H9 (cell line): ENCODE results near the gene SHE. TPM values are rescaled to one million over a fixed set of nuclear protein-coding genes. Genes with fewer than 3 reads are reported as not detected.
A peak's percentile ranks its signal among the peaks of the same experiment; 100 is the strongest.

Source experiments
- DNase-seq: peaks from one replicate; pipeline ENCODE4 v3.0.0-alpha.2; 2017
- H2AFZ ChIP-seq: one replicate; pipeline ENCODE4 v1.6.1; 2013; ENCODE audit warnings: mild to moderate bottlenecking, low read length, control low read depth, moderate library complexity
- H2AK5ac ChIP-seq: 2 replicates; pipeline ENCODE4 v1.6.1; 2013; ENCODE audit warnings: low read length, control low read depth, mixed read lengths; ENCODE audit not compliant: insufficient read length
- H2BK120ac ChIP-seq: one replicate; pipeline ENCODE4 v1.6.1; 2013; ENCODE audit warnings: low read depth, mild to moderate bottlenecking, low read length, control low read depth, inconsistent platforms; ENCODE audit not compliant: poor library complexity, severe bottlenecking
- H2BK12ac ChIP-seq: 2 replicates; pipeline ENCODE4 v1.6.1; 2013; ENCODE audit warnings: low read length, control low read depth, mixed read lengths, low read depth; ENCODE audit not compliant: insufficient read length
- H2BK15ac ChIP-seq: 2 replicates; pipeline ENCODE4 v1.6.1; 2013; ENCODE audit warnings: low read depth, low read length, control low read depth
- H2BK20ac ChIP-seq: one replicate; pipeline ENCODE4 v1.6.1; 2013; ENCODE audit warnings: low read depth, mild to moderate bottlenecking, low read length, control low read depth, inconsistent platforms; ENCODE audit not compliant: poor library complexity, severe bottlenecking
- H2BK5ac ChIP-seq: 2 replicates; pipeline ENCODE4 v1.6.1; 2013; ENCODE audit warnings: low read length, control low read depth, mixed read lengths; ENCODE audit not compliant: insufficient read length
- H3K14ac ChIP-seq: 2 replicates; pipeline ENCODE4 v1.6.1; 2013; ENCODE audit warnings: low read length, control low read depth; ENCODE audit not compliant: insufficient read depth
- H3K18ac ChIP-seq: 2 replicates; pipeline ENCODE4 v1.6.1; 2013; ENCODE audit warnings: low read depth, mild to moderate bottlenecking, mixed read lengths, low read length, control low read depth; ENCODE audit not compliant: insufficient read length
- H3K23ac ChIP-seq: 2 replicates; pipeline ENCODE4 v1.6.1; 2013; ENCODE audit warnings: low read length, control low read depth, mixed read lengths, low read depth; ENCODE audit not compliant: insufficient read length
- H3K23me2 ChIP-seq: 2 replicates; pipeline ENCODE4 v1.6.1; 2013; ENCODE audit warnings: low read depth, mild to moderate bottlenecking, mixed read lengths, low read length, control low read depth; ENCODE audit not compliant: insufficient read length, poor library complexity, severe bottlenecking
- H3K27ac ChIP-seq: 2 replicates; pipeline ENCODE4 v1.5.1; 2013; ENCODE audit warnings: low read length, control low read depth, mixed read lengths, low read depth; ENCODE audit not compliant: insufficient read length
- H3K27me3 ChIP-seq: 2 replicates; pipeline ENCODE4 v1.6.1; 2013; ENCODE audit warnings: low read length, control low read depth, inconsistent platforms; ENCODE audit not compliant: insufficient read depth
- H3K4ac ChIP-seq: 2 replicates; pipeline ENCODE4 v1.6.1; 2013; ENCODE audit warnings: low read depth, mild to moderate bottlenecking, control low read depth, inconsistent platforms, low read length, moderate library complexity
- H3K4me1 ChIP-seq: 2 replicates; pipeline ENCODE4 v1.6.1; 2013; ENCODE audit warnings: low read length, control low read depth, inconsistent platforms; ENCODE audit not compliant: insufficient read depth
- H3K4me2 ChIP-seq: 2 replicates; pipeline ENCODE4 v1.6.1; 2013; ENCODE audit warnings: low read length, control low read depth, mixed read lengths; ENCODE audit not compliant: insufficient read length, insufficient read depth
- H3K56ac ChIP-seq: 2 replicates; pipeline ENCODE4 v1.6.1; 2013; ENCODE audit warnings: low read depth, mild to moderate bottlenecking, mixed read lengths, low read length, control low read depth; ENCODE audit not compliant: insufficient read length
- H3K79me1 ChIP-seq: 2 replicates; pipeline ENCODE4 v1.6.1; 2013; ENCODE audit warnings: low read depth, mild to moderate bottlenecking, moderate library complexity, low read length, control low read depth, inconsistent platforms; ENCODE audit not compliant: insufficient read depth, poor library complexity, severe bottlenecking
- H3K79me2 ChIP-seq: 2 replicates; pipeline ENCODE4 v1.6.1; 2013; ENCODE audit warnings: low read length, control low read depth, inconsistent platforms; ENCODE audit not compliant: insufficient read depth
- H3K9ac ChIP-seq: 2 replicates; pipeline ENCODE4 v1.6.1; 2013; ENCODE audit warnings: low read length, control low read depth, mixed read lengths; ENCODE audit not compliant: insufficient read length; ENCODE audit errors: extremely low read depth
- H3K9me3 ChIP-seq: one replicate; pipeline ENCODE4 v1.6.1; 2013; ENCODE audit warnings: low read depth, low read length, inconsistent platforms; ENCODE audit not compliant: control insufficient read depth
- H3T11ph ChIP-seq: one replicate; pipeline ENCODE4 v1.6.1; 2013; ENCODE audit warnings: mild to moderate bottlenecking, low read length, control low read depth, inconsistent platforms
- H4K20me1 ChIP-seq: one replicate; pipeline ENCODE4 v1.6.1; 2013; ENCODE audit not compliant: control insufficient read depth, insufficient read length, insufficient read depth
- H4K5ac ChIP-seq: 2 replicates; pipeline ENCODE4 v1.6.1; 2013; ENCODE audit warnings: low read depth, mild to moderate bottlenecking, mixed read lengths, low read length, control low read depth; ENCODE audit not compliant: insufficient read length
- H4K8ac ChIP-seq: replicated peaks from 2 replicates; pipeline ENCODE4 v1.6.1; 2013; ENCODE audit warnings: low read length, control low read depth, mixed read lengths, low read depth; ENCODE audit not compliant: insufficient read length
- H4K91ac ChIP-seq: 2 replicates; pipeline ENCODE4 v1.6.1; 2013; ENCODE audit warnings: low read depth, mild to moderate bottlenecking, moderate library complexity, mixed read lengths, low read length, control low read depth; ENCODE audit not compliant: insufficient read length
- H3K27ac Mint-ChIP-seq, 3 experiments: 2 replicates in 2 of 3; 3 replicates in 1 of 3; pipeline ENCODE4 v1.8.0; 2020 to 2021; ENCODE audit warnings: mixed read lengths in 3 of 3, mild to moderate bottlenecking in 1 of 3, moderate library complexity in 1 of 3
- H3K27me3 Mint-ChIP-seq: 2 replicates; pipeline ENCODE4 v1.8.0; 2021; ENCODE audit warnings: low read depth, mild to moderate bottlenecking, moderate library complexity, mixed read lengths
- H3K36me3 Mint-ChIP-seq, 3 experiments: 2 replicates in 2 of 3; 3 replicates in 1 of 3; pipeline ENCODE4 v1.8.0; 2020 to 2021; ENCODE audit warnings: low read depth in 3 of 3, mixed read lengths in 3 of 3; ENCODE audit not compliant: insufficient read depth in 1 of 3
- H3K4me1 Mint-ChIP-seq, 2 experiments: 2 replicates each; pipeline ENCODE4 v1.8.0; 2020; ENCODE audit warnings: mixed read lengths in 2 of 2
- H3K4me3 Mint-ChIP-seq, 2 experiments: 2 replicates in 1 of 2; 3 replicates in 1 of 2; pipeline ENCODE4 v1.8.0; 2020 to 2021; ENCODE audit warnings: mild to moderate bottlenecking in 2 of 2, mixed read lengths in 2 of 2, moderate library complexity in 1 of 2
- H3K9me3 Mint-ChIP-seq, 2 experiments: 2 replicates in 1 of 2; 3 replicates in 1 of 2; pipeline ENCODE4 v1.8.0; 2020; ENCODE audit warnings: mild to moderate bottlenecking in 2 of 2, mixed read lengths in 2 of 2, moderate library complexity in 1 of 2
- CTCF ChIP-seq: fragments of 200-600 bp; sonication (generic); conservative IDR thresholded peaks from 3 replicates; pipeline ENCODE4 v1.8.0; 2021; ENCODE audit warnings: antibody characterized with exemption, mild to moderate bottlenecking
- WGBS: extraction: QIAGEN DNeasy Blood & Tissue Kit; methylation state at CpG from one replicate; pipeline ENCODE4 v1.1.7; 2013; ENCODE audit warnings: missing lambda C conversion rate, low lambda C conversion rate, mixed read lengths; ENCODE audit not compliant: insufficient read length; ENCODE audit errors: extremely low coverage; 5-methylcytosine and 5-hydroxymethylcytosine counted together
- total RNA-seq: library from RNA; stranded (reverse); gene quantifications from 2 replicates; pipeline ENCODE4 v1.2.1, GENCODE V29; 2021

SHE gene
- total RNA-seq, 1 experiment from 2014 or later: 0.48 TPM

DNA sequence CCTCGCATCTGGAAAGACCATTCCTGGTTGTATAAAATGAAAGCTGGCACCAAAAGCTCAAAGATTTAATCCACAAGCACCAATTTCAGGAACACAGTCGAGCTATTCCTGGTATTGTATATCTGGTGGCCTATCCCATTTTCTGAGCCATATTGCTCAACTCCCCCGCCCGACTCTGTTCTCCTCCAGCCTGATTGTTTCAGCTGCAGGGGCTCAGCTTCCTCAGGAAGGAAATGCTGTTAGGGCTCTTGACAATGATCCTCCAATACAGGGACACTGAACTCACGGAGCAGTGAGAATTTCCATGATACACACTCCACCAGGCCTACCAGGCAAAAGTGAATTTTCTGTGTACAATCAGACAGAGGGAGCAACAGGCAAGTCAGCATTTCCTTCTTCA, 17.1 kb downstream of the SHE start:
- H2BK5ac ChIP-seq: no peak overlapping the region
- no peaks in the 10 kb centered on the region for H3K27me3 ChIP-seq
- H4K5ac ChIP-seq: no peak overlapping the region
- H3K79me1 ChIP-seq: no peaks in the 10 kb centered on the region
- no CpG with 5 or more reads among the region's 5 CpGs for WGBS
- H3K4me3 Mint-ChIP-seq: no peak overlapping the region
- no peaks in the 10 kb centered on the region for H3K23me2 ChIP-seq
- H2AK5ac ChIP-seq: no peak overlapping the region
- H2AFZ ChIP-seq: no peak overlapping the region
- H3K14ac ChIP-seq: no peak overlapping the region
- no peaks in the 10 kb centered on the region for H3K79me2 ChIP-seq
- H3K56ac ChIP-seq: no peak overlapping the region
- no peaks in the 10 kb centered on the region for H3K9me3 Mint-ChIP-seq
- peak overlapping the region in 1 of 3 experiments; percentile 64; a peak in 1 of 7 replicates for H3K27ac Mint-ChIP-seq
- no peak overlapping the region for H2BK15ac ChIP-seq
- H4K8ac ChIP-seq: no peak overlapping the region
- TF ChIP-seq CTCF: no peak
- H4K20me1 ChIP-seq: peaks cover 3% of the 10 kb centered on the region
- H2BK20ac ChIP-seq: no peak overlapping the region
- no peak overlapping the region for H3K27ac ChIP-seq
- no peak overlapping the region for H3K9ac ChIP-seq
- H3T11ph ChIP-seq: no peak overlapping the region
- H3K4me1 Mint-ChIP-seq: 0 out of 4 replicates have a peak, but pooled peaks cover 0 to 3% of the 10 kb centered on the region in 2 experiments
- no peaks in the 10 kb centered on the region for H3K4me1 ChIP-seq
- H3K27me3 Mint-ChIP-seq: no peaks in the 10 kb centered on the region
- H2BK12ac ChIP-seq: no peak overlapping the region
- H3K4ac ChIP-seq: no peak overlapping the region
- DNase-seq: no peak
- no peak overlapping the region for H2BK120ac ChIP-seq
- no peak overlapping the region for H4K91ac ChIP-seq
- no peak overlapping the region for H3K18ac ChIP-seq
- no peak overlapping the region for H3K4me2 ChIP-seq
- H3K23ac ChIP-seq: no peak overlapping the region
- no peaks in the 10 kb centered on the region for H3K36me3 Mint-ChIP-seq
- no peaks in the 10 kb centered on the region for H3K9me3 ChIP-seq
